Kidney capillary endothelial cell (primary cell): ENCODE data around the gene SCGB1A1.
A peak's percentile ranks its signal among the peaks of the same experiment; 100 is the strongest.
"Not testable (repeated sequence)": the region's sequence is repeated elsewhere in the genome, so short reads cannot be mapped to it uniquely, and the experiment has no call there.

Source experiments
- DNase-seq: peaks from one replicate; pipeline ENCODE4 v3.0.0-alpha.2; 2018; ENCODE audit warnings: low spot score

The SCGB1A1 gene

GRCh38 chr11:62449912-62450311 is 31.1 kb downstream of the SCGB1A1 start:
- DNase-seq = not testable (repeated sequence)

GRCh38 chr11:62450543-62451240 is 31.9 kb downstream of the SCGB1A1 start:
- DNase-seq = no peak

- no peak for DNase-seq
Measured at GRCh38 chr11:62451241-62451621, 32.4 kb downstream of the SCGB1A1 start.

- DNase-seq = no peak
Measured at GRCh38 chr11:62452261-62452660, 33.4 kb downstream of the SCGB1A1 start.

- no peak for DNase-seq
Measured at GRCh38 chr11:62452839-62453468, 34.1 kb downstream of the SCGB1A1 start.

GRCh38 chr11:62456630-62457029 is 37.8 kb downstream of the SCGB1A1 start:
- DNase-seq = no peak

GRCh38 chr11:62457478-62457877 is 38.6 kb downstream of the SCGB1A1 start:
- DNase-seq = no peak

- DNase-seq = no peak
Measured at GRCh38 chr11:62458212-62459002, 39.6 kb downstream of the SCGB1A1 start.

GRCh38 chr11:62459080-62459479 is 40.2 kb downstream of the SCGB1A1 start:
- no peak for DNase-seq

- DNase-seq = peak; percentile 19
Measured at GRCh38 chr11:62461740-62462507, 43.1 kb downstream of the SCGB1A1 start.

- no peak for DNase-seq
Measured at GRCh38 chr11:62462508-62462892, 43.7 kb downstream of the SCGB1A1 start.

- DNase-seq = no peak
Measured at GRCh38 chr11:62463121-62463542, 44.3 kb downstream of the SCGB1A1 start.

- no peak for DNase-seq
Measured at GRCh38 chr11:62464655-62465054, 45.8 kb downstream of the SCGB1A1 start.

- DNase-seq = no peak
Measured at GRCh38 chr11:62466444-62466843, 47.6 kb downstream of the SCGB1A1 start.

GRCh38 chr11:62468577-62468976 is 49.7 kb downstream of the SCGB1A1 start:
- DNase-seq = no peak

- DNase-seq = no peak
Measured at GRCh38 chr11:62471603-62472002, 52.8 kb downstream of the SCGB1A1 start.

GRCh38 chr11:62472063-62472884 is 53.4 kb downstream of the SCGB1A1 start:
- DNase-seq = no peak
